Gastrocnemius medialis (tissue), 4 donors: ENCODE data around the gene VMP1. TPM values are rescaled to one million over a fixed set of nuclear protein-coding genes. Genes with fewer than 3 reads are reported as not detected.

Experiments used
- ATAC-seq, 2 donors: fragments of 150-250 bp; one replicate each; pipeline ENCODE4 v1.9.1; 2016
- DNase-seq, 2 donors: peaks; one replicate each; pipeline ENCODE4 v3.0.0-alpha.2; 2019
- H3K27ac ChIP-seq, 4 donors: fragments of 200-600 bp; sonication (generic); 1 replicate in 1 of 4; 2 replicates in 3 of 4; pipeline ENCODE4 v1.5.1; 2016 to 2018; ENCODE audit warnings: mild to moderate bottlenecking in 2 of 4, moderate library complexity in 1 of 4
- H3K27me3 ChIP-seq, 3 donors: fragments of 200-600 bp; sonication (generic) in 2 of 3; 1 replicate in 1 of 3; 2 replicates in 2 of 3; pipeline versions ENCODE4 v1.5.1 to v1.6.0; 2016 to 2019; ENCODE audit warnings: mild to moderate bottlenecking in 1 of 3, moderate library complexity in 1 of 3
- H3K36me3 ChIP-seq, 2 donors: fragments of 200-600 bp; sonication (generic) in 1 of 2; one replicate each; pipeline ENCODE4 v1.5.1; 2017 to 2018
- H3K4me1 ChIP-seq, 2 donors: fragments of 200-600 bp; sonication (generic) in 1 of 2; one replicate each; pipeline ENCODE4 v1.5.1; 2016 to 2017; ENCODE audit warnings: mild to moderate bottlenecking in 2 of 2
- H3K4me3 ChIP-seq, 4 donors: fragments of 200-600 bp; sonication (generic) in 3 of 4; 1 replicate in 1 of 4; 2 replicates in 3 of 4; pipeline ENCODE4 v1.5.1; 2016 to 2019; ENCODE audit warnings: mild to moderate bottlenecking in 2 of 4
- H3K9me3 ChIP-seq, 3 donors: fragments of 200-600 bp; sonication (generic) in 2 of 3; 1 replicate in 1 of 3; 2 replicates in 2 of 3; pipeline ENCODE4 v1.5.1; 2016 to 2019
- CTCF ChIP-seq, 5 experiments: fragments of 450-650 bp in 3 of 5; fragments of 200-600 bp in 2 of 5; sonication (generic) in 2 of 5; IDR thresholded peaks in 4 of 5; conservative IDR thresholded peaks in 1 of 5; 1 replicate in 4 of 5; 2 replicates in 1 of 5; pipeline ENCODE4 v1.5.1; 2016 to 2019; ENCODE audit warnings: antibody characterized with exemption in 5 of 5, mild to moderate bottlenecking in 3 of 5, moderate library complexity in 3 of 5
- POLR2A ChIP-seq, 2 donors: fragments of 450-650 bp; IDR thresholded peaks; one replicate each; pipeline ENCODE4 v1.6.1; 2017; ENCODE audit warnings: antibody characterized with exemption in 2 of 2, mild to moderate bottlenecking in 2 of 2, moderate library complexity in 2 of 2
- in situ Hi-C, 4 donors: fragments of 200-750 bp; cut with MboI; loops; one replicate each; pipeline versions ENCODE4 v1.15.0 to v1.8.0; 2017; ENCODE audit warnings: low sequenced_read_pairs in 4 of 4
- intact Hi-C: fragments of 100-400 bp; cut with DNase I; formaldehyde crosslinking; loops from one replicate; pipeline ENCODE4 v1.15.1; 2023; ENCODE audit warnings: low total_unique reads
- total RNA-seq, 4 donors: library from RNA; depleted of rRNA; stranded (reverse); fragments of >200 nt; gene quantifications; one replicate each; pipeline versions ENCODE4 v1.1.0 to v1.2.3, GENCODE V29; 2016

Gene VMP1
- total RNA-seq, 4 donors from 2014 or later, result 39.2 to 55.0 (median 48.4) TPM

GRCh38 chr17:59874376-59874775 is 166.9 kb downstream of the VMP1 start:
- Histone ChIP-seq H3K9me3 (no peaks in the 10 kb centered on the region), H3K27me3 (no peaks in the 10 kb centered on the region), H3K27ac (no peak overlapping the region), H3K4me3 (no peak overlapping the region), H3K4me1 (no peaks in the 10 kb centered on the region), H3K36me3 (peaks cover 0 to 41% of the 10 kb centered on the region in 2 donors)
- intact Hi-C loops, result no loop called here
- TF ChIP-seq POLR2A (IDR thresholded peaks at IDR 0.05) (no peak), CTCF (IDR thresholded peaks at IDR 0.05 in 4 of 5, conservative IDR thresholded peaks at IDR 0.05 in 1 of 5) (no peak)
- in situ Hi-C loops, result no loop called here
- no peak for DNase-seq
- ATAC-seq, result no peak

- Histone ChIP-seq H3K9me3 (no peaks in the 10 kb centered on the region), H3K4me1 (no peaks in the 10 kb centered on the region), H3K27me3 (no peaks in the 10 kb centered on the region), H3K27ac (no peak overlapping the region), H3K4me3 (no peak overlapping the region), H3K36me3 (peaks cover 0 to 50% of the 10 kb centered on the region in 2 donors)
- intact Hi-C loops, result no loop called here
- ATAC-seq (no peak), DNase-seq (no peak)
- TF ChIP-seq POLR2A (IDR thresholded peaks at IDR 0.05), result no peak
- no peak for TF ChIP-seq CTCF (IDR thresholded peaks at IDR 0.05 in 4 of 5, conservative IDR thresholded peaks at IDR 0.05 in 1 of 5)
- in situ Hi-C loops, result no loop called here
Measured at GRCh38 chr17:59876107-59876506, 168.7 kb downstream of the VMP1 start.

GRCh38 chr17:59877965-59878364 is 170.5 kb downstream of the VMP1 start:
- intact Hi-C loops, result no loop called here
- in situ Hi-C loops, result no loop called here
- DNase-seq, result no peak
- Histone ChIP-seq H3K4me1 (no peaks in the 10 kb centered on the region), H3K27ac (no peak overlapping the region), H3K36me3 (peaks cover 0 to 59% of the 10 kb centered on the region in 2 donors), H3K9me3 (no peaks in the 10 kb centered on the region), H3K4me3 (no peak overlapping the region), H3K27me3 (no peaks in the 10 kb centered on the region)
- ATAC-seq, result no peak
- TF ChIP-seq CTCF (IDR thresholded peaks at IDR 0.05 in 4 of 5, conservative IDR thresholded peaks at IDR 0.05 in 1 of 5) (no peak), POLR2A (IDR thresholded peaks at IDR 0.05) (no peak)

- no peaks in the 10 kb centered on the region for H3K27me3 ChIP-seq
- TF ChIP-seq POLR2A (IDR thresholded peaks at IDR 0.05) (no peak), CTCF (IDR thresholded peaks at IDR 0.05 in 4 of 5, conservative IDR thresholded peaks at IDR 0.05 in 1 of 5) (no peak)
- ATAC-seq (no peak), DNase-seq (no peak)
- in situ Hi-C loops, result no loop called here
- no peaks in the 10 kb centered on the region for H3K9me3 ChIP-seq
- intact Hi-C loops, result no loop called here
- no peak overlapping the region for H3K4me3 ChIP-seq
- no peaks in the 10 kb centered on the region for H3K4me1 ChIP-seq
- H3K27ac ChIP-seq, result no peak overlapping the region
- H3K36me3 ChIP-seq, result peaks cover 0 to 59% of the 10 kb centered on the region in 2 donors
Measured at GRCh38 chr17:59878624-59879023, 171.2 kb downstream of the VMP1 start.

- Histone ChIP-seq H3K27ac (no peak overlapping the region), H3K36me3 (peaks cover 0 to 60% of the 10 kb centered on the region in 2 donors), H3K4me3 (no peak overlapping the region), H3K4me1 (no peaks in the 10 kb centered on the region), H3K9me3 (no peaks in the 10 kb centered on the region), H3K27me3 (no peaks in the 10 kb centered on the region)
- no peak for TF ChIP-seq POLR2A (IDR thresholded peaks at IDR 0.05)
- no peak for TF ChIP-seq CTCF (IDR thresholded peaks at IDR 0.05 in 4 of 5, conservative IDR thresholded peaks at IDR 0.05 in 1 of 5)
- ATAC-seq (no peak), DNase-seq (no peak)
- in situ Hi-C loops, result no loop called here
- intact Hi-C loops, result no loop called here
Measured at GRCh38 chr17:59884861-59885260, 177.4 kb downstream of the VMP1 start.
